ENCODE measurements around the gene NIT1. TPM values are rescaled to one million over a fixed set of nuclear protein-coding genes. Genes with fewer than 3 reads are reported as not detected.

The NIT1 gene
- total and polyA plus RNA-seq, 9 of the 15 experiments (the other 6 are each of a cell fraction or from before 2014, with no cell fraction given): 18.4 to 76.0 (median 33.7) TPM

DNA sequence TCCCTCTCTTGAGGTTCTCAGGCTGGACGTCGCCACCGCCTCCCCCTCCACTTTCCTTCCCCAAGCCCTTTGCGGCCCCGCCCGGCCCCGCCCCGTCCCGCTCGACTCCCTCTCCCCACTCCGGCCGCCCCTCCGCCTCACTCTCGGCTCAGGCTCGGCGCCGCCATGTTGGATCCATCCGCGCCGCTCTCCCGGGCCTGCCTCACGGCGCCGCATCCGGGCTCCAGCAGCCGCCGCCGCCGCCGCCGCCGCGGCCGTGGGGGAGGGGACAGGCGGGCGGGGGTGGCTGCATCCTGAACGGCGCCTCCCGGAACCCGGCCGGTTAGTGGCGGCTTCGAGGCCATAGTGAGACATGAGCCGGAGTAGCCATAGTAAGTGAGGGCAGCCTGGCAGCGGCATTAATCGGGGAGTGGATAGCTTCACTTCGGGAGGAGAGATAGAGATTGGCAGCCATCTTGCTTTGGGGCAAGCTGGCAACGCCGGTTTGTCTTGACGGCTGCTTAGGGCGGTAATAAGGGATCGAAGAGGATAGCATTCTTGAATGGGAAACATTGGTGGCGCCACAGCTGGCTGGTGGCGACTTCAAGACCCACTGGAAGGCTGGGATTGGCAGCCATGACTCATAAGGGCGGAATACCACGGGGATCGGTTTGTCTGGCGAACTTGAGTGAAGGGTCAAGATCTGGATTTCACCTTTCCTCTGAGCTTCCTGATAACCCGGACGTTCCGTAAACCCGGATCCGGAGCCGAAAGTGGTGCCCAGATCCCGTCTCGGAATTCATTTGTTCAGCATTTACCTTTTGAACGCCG lies 14.7 kb downstream of the NIT1 start, which contains the start of gene DEDD (continued):
- TF ChIP-seq, protein P1, sequence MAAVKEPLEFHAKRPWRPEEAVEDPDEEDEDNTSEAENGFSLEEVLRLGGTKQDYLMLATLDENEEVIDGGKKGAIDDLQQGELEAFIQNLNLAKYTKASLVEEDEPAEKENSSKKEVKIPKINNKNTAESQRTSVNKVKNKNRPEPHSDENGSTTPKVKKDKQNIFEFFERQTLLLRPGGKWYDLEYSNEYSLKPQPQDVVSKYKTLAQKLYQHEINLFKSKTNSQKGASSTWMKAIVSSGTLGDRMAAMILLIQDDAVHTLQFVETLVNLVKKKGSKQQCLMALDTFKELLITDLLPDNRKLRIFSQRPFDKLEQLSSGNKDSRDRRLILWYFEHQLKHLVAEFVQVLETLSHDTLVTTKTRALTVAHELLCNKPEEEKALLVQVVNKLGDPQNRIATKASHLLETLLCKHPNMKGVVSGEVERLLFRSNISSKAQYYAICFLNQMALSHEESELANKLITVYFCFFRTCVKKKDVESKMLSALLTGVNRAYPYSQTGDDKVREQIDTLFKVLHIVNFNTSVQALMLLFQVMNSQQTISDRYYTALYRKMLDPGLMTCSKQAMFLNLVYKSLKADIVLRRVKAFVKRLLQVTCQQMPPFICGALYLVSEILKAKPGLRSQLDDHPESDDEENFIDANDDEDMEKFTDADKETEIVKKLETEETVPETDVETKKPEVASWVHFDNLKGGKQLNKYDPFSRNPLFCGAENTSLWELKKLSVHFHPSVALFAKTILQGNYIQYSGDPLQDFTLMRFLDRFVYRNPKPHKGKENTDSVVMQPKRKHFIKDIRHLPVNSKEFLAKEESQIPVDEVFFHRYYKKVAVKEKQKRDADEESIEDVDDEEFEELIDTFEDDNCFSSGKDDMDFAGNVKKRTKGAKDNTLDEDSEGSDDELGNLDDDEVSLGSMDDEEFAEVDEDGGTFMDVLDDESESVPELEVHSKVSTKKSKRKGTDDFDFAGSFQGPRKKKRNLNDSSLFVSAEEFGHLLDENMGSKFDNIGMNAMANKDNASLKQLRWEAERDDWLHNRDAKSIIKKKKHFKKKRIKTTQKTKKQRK (IDR thresholded peaks at IDR 0.05; ENCODE audit: borderline replicate concordance, low read depth, low read length): no peak
- TF ChIP-seq GTF2F1 (IDR thresholded peaks at IDR 0.05; ENCODE audit: low read depth, low read length) (no peak), TAF9B (IDR thresholded peaks at IDR 0.05; ENCODE audit: partially characterized antibody) (peak; percentile 16), POLR2A (conservative IDR thresholded peaks at IDR 0.05) (peak; percentile 65), ZNF780A (CRISPR knock-in tag; IDR thresholded peaks at IDR 0.05) (no peak), RFX7 (CRISPR knock-in tag; IDR thresholded peaks at IDR 0.05) (no peak), TARDBP (IDR thresholded peaks at IDR 0.05) (no peak; the same call in 1 of the 2 replicates), TFAM (CRISPR knock-in tag; conservative IDR thresholded peaks at IDR 0.05) (no peak), HSF4 (CRISPR knock-in tag; IDR thresholded peaks at IDR 0.05; ENCODE audit: borderline replicate concordance) (no peak), ETV6 (IDR thresholded peaks at IDR 0.05; ENCODE audit: borderline replicate concordance in 1 of 2, low read depth in 2 of 2, low read length in 1 of 2) (peak in 1 of 2 experiments; percentile 41; a peak in 1 of 4 replicates), ETV6 (CRISPR knock-in tag; IDR thresholded peaks at IDR 0.05; ENCODE audit: borderline replicate concordance) (no peak), SRSF3 (IDR thresholded peaks at IDR 0.05; ENCODE audit: insufficient read depth, low read length) (no peak), ZNF143 (CRISPR knock-in tag; IDR thresholded peaks at IDR 0.05) (no peak), FIP1L1 (IDR thresholded peaks at IDR 0.05; ENCODE audit: low read depth, low read length, poor library complexity, severe bottlenecking) (peak; percentile 73), POLR2G (IDR thresholded peaks at IDR 0.05; ENCODE audit: low read depth, low read length) (peak; percentile 95), BRD9 (IDR thresholded peaks at IDR 0.05; ENCODE audit: low read depth, partially characterized antibody) (peak; percentile 80), ETV5 (CRISPR knock-in tag; IDR thresholded peaks at IDR 0.05; ENCODE audit: low read depth) (peak; percentile 59), MEF2D (tag; conservative IDR thresholded peaks at IDR 0.05; ENCODE audit: low read depth) (no peak), PHTF2 (CRISPR knock-in tag; IDR thresholded peaks at IDR 0.05) (no peak)
- TF ChIP-seq, protein P2, sequence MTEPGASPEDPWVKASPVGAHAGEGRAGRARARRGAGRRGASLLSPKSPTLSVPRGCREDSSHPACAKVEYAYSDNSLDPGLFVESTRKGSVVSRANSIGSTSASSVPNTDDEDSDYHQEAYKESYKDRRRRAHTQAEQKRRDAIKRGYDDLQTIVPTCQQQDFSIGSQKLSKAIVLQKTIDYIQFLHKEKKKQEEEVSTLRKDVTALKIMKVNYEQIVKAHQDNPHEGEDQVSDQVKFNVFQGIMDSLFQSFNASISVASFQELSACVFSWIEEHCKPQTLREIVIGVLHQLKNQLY (CRISPR knock-in tag; conservative IDR thresholded peaks at IDR 0.05): no peak
- TF ChIP-seq, protein P3, sequence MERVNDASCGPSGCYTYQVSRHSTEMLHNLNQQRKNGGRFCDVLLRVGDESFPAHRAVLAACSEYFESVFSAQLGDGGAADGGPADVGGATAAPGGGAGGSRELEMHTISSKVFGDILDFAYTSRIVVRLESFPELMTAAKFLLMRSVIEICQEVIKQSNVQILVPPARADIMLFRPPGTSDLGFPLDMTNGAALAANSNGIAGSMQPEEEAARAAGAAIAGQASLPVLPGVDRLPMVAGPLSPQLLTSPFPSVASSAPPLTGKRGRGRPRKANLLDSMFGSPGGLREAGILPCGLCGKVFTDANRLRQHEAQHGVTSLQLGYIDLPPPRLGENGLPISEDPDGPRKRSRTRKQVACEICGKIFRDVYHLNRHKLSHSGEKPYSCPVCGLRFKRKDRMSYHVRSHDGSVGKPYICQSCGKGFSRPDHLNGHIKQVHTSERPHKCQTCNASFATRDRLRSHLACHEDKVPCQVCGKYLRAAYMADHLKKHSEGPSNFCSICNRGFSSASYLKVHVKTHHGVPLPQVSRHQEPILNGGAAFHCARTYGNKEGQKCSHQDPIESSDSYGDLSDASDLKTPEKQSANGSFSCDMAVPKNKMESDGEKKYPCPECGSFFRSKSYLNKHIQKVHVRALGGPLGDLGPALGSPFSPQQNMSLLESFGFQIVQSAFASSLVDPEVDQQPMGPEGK (CRISPR knock-in tag; IDR thresholded peaks at IDR 0.05; ENCODE audit: borderline replicate concordance): no peak
- TF ChIP-seq, protein P4, sequence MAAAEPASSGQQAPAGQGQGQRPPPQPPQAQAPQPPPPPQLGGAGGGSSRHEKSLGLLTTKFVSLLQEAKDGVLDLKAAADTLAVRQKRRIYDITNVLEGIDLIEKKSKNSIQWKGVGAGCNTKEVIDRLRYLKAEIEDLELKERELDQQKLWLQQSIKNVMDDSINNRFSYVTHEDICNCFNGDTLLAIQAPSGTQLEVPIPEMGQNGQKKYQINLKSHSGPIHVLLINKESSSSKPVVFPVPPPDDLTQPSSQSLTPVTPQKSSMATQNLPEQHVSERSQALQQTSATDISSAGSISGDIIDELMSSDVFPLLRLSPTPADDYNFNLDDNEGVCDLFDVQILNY (CRISPR knock-in tag; IDR thresholded peaks at IDR 0.05): no peak

Measured in K562 (cell line).